GM19452 (cell line): ENCODE results near the gene SSTR3.
"Not testable (repeated sequence)": the region's sequence is repeated elsewhere in the genome, so short reads cannot be mapped to it uniquely, and the experiment has no call there.

ENCODE experiments used
- ATAC-seq: cut with Tn5 transposase; IDR thresholded peaks from one replicate; pipeline ENCODE4 v1.9.1; 2021; ENCODE audit not compliant: unreplicated experiment

SSTR3 gene

GRCh38 chr22:37211075-37211865 lies 1.0 kb downstream of the SSTR3 start:
- no peak for ATAC-seq

DNA sequence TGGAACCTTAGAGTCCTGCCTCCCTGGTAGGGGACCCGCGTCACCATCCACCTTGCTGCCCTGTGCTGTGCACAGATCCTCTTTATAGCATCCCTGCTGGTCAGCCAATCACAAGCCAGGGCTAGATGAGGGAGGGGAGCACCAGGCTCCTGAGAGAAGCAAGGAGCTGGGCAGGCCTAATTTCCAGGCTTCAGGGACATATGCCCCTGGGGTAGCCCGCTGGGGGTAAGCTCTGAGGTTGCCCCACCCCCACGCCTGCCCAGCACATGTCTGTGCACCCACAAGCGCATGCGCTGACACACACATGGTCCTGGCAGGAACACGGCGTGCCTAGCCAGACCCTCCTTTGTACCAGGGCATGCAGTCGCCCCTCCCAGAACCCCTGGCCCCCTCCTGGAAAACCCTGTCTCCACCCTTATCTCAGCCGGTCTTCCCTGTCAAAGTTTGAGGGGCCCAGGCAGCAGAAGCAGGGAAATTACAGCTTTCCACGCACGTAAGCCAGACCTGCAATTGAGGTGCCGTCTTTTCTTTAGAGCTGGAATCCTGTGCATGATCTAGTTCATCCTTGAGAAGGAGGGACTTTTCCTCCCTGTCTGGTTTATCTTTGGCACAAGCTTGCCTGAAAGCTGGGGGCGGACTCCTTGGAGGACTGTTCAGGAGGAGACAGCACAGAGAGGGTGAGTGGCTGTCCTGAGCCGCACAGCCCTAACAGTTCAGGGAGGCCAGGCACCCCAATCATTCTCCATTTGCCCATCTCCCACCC lies 2.1 kb downstream of the SSTR3 start:
- no peak for ATAC-seq

DNA sequence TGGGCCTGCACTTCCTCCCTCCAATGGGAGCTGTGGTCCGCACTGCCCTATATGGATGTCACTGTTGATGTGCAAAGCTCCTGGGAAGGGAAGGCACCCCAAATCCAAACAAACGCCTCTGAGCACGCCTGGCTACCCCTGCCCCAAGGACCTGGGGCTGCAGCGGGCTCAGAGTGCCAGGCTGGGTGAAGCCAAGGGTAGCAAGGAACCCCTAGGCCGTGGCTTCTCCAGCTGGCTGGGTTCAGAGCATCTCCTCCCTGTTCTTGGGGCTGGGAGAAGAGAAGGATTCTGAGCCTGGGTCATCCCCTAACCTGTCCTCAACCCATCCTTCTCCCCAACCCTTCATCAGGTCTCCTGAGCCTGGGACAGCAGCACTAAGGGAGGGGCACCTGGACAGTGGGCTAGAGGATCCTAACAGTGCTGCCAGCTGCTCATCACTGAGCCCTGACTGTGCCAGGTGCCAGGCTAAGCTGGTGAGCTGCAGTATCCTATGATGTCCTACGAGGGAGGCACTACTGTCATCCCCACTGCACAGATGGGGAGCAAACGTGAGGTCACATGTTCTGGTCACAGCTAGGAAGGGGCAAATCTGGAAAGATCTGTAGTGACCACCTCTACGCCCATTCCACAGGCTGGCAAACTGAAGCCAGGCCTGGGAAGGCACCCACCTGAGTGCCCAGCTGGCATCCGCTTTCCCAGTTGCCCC lies 3.0 kb downstream of the SSTR3 start:
- ATAC-seq: no peak

DNA sequence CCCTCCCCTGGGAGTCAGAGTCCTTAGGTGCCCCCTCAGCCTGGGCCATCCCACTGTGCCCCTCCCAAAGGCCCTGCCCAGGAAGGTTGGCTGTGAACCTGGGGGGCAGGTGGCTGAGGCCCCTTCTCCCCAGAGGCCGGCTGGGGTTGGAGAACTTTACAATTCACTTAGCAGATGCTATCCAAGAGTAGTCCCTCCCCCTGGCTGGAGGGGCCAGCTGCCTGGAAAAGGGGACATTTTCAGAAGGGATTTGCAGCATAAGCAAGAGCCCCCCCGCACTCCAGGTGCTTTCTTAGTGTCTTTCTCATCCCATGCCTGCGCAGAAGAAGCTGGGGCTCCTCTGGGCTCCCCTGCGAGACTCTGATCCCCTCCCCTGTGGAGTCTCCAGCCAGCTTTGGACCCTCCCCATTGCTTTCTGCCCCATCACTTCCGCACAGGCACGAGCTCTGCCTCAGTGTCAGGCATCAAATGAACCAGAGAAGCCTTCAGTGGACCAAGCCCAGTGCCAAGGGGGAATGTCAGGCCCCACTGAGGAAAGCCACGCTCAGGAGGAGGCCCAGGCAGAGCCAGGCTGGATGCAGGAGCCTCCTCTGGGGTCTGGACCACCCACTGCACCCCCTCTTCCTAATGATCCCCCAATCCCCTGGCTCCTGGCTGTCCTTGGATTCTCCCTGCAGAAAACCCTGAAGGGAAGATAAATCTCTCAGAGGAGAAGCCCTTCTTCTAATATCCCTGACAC lies 3.7 kb downstream of the SSTR3 start:
- no peak for ATAC-seq

DNA sequence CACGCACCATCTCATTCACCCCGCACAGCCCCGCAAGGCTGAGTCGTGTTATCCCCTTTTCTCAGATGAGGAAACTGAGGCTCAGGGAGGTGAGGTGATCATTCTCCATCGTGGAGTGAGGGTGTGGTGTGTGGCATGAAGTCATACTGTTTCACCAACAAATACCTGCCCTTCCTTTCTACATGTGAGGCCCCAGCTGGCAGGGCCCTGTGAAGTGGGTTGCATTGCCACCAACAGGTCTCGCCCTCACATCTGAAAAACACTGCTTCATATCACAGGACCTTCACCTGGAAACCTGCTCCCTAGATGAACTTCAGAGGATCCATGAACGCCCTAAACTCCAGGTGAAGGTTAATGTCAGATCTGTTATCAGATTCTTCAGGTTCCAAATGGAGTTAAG lies 4.3 kb downstream of the SSTR3 start:
- no peak for ATAC-seq

- no peak for ATAC-seq
Observed at GRCh38 chr22:37206841-37207821, 5.1 kb downstream of the SSTR3 start.

DNA sequence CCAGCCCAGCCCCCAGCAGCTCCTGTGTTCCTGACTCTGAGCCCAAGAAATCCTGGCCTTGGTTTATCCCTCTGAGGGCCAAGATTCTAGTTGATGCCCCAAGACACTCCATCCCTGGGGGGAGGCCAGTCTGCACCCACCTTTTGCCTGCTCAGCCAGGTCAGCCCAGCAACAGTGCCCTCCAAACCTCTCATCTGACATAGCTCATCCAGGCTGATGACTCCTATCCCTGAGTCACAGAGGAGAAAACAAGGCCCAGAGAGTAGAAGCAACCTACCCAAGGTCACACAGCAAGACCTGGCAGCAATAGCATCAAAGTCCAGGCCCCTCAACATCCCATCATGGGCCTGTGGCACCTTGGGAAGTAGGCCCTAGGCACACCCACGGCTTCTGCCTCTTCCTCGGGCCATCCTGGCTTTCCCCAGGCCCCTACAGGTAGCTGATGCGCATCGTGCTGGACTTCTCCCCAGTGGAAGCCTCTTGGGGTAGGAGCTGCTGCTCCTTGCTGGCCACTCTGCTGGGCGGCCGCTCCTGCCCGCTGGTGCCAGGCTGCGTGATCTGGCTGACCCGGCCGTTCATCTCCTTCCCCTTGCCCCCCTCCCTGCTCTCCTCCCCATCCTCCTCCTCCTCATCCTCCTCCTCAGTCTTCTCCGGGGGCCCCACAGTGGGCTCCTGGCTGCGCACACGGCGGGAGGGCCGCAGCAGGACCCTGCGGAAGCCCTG lies 6.0 kb downstream of the SSTR3 start:
- ATAC-seq: no peak

GRCh38 chr22:37205046-37205445 lies 7.2 kb downstream of the SSTR3 start:
- ATAC-seq: no peak

DNA sequence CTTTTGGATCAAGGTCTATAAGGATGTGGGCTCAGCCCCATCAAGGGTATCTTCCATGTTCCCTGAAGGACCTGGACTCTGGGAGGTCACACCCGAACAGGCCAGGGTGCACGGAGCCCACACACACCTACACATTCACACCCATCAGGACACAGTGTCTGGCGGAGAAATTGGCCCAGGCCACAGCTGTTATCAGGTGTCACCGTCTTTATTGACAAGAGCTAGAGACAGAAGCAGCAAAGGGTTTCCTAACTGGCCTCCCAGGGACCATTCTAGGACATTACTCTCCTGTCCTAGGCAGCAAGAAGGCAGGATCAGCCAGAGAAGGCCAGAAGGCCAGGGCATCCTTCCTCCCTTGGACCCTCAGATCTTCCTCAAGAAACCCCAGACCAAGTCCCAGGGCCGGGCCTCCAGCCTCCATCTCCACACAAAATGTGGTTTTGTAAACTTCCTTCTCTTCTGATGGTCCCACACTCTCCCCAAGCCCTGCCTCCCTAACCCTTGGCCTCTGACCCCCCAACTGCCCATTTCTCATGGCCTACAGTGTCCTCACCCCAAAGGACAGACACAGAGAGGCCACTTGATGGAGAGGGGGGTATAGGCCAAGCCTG lies 8.1 kb downstream of the SSTR3 start:
- ATAC-seq: no peak

DNA sequence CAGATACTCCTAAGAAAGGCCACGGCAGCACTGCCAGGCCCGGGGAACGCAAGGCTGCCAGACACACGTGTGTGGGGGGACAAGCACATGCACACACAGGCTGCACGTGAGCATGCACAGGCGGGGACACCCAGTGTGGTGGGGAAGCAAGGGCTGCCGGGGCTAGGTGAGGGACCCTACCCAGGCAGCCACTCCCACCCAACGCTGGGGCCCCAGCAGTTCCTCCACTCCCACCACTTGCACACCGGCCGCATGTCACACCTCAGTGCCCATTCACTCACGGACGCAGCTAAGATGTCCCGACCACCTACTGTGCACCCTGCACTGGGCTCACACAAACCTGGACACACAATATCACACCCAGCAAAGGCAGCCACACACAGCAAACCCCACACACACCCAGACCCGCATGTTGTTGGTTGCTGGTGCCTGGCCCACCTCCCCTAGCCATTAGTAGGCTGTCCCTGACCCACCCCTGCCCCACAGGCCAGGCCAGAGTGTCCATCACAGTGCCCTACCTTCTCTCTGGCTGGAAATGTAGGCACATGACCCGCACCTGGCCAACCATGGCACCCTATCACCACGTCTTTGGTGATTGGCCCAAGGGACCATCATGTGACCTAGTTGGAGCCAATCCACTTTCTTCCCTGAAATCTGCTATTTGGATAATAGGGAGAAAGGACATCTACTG lies 8.8 kb downstream of the SSTR3 start:
- ATAC-seq: no peak

DNA sequence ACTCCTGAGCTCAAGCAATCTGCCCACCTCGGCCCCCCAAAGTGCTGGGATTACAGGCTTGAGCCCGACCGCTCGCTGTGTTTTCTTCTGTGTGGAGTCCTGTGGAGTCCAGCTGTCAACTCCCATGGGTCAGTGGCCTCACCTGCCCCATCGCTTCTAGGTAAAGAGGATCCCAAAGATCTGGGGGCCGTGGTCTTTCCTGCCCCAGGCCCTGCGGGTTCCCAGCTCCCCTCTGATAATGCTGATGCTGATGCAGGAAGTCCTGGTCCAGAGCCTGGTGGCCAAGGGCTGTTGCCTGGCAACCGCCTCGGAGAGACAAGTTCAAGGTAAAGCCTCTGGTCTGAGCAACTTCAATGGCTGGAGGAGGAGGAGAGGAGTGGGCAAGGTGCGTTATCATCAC lies 9.6 kb downstream of the SSTR3 start:
- no peak for ATAC-seq

GRCh38 chr22:37202001-37202555 lies 10.2 kb downstream of the SSTR3 start:
- ATAC-seq: no peak

GRCh38 chr22:37201443-37201820 lies 10.8 kb downstream of the SSTR3 start:
- not testable (repeated sequence) for ATAC-seq

- ATAC-seq: no peak
Observed at GRCh38 chr22:37199760-37200108, 12.5 kb downstream of the SSTR3 start.

DNA sequence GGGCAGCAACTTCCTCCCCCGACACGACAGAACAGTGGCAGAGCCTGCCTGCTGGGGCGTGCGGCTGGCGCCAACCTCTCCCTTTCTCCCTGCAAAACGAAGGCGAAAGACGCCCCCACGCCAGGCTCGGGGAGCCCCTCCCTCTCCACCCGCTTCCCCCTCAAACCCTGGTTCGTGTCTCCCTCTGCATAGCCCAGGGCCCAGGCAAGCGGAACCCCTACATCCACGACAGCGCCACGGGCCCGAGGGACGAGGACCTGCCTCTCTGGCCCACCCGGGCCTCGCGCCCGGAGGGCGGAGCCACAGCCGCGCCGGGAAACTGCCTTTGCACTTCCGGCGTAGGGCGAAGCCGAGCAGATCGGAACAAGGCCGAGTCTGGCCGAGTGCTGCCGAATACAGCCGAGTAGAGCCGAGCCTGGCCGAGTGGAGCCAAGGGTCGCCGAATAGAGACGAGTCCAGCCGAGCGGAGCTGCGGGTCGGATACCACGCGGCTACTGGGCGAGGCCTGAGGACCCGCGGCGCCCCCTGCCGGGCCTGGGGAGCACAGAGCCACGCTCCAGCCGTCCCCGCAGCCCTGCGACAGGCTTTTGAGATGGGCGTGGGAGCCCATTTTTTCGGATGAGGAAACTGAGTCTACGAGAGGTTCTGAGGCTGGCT lies 13.0 kb downstream of the SSTR3 start:
- peak; percentile 92 for ATAC-seq

DNA sequence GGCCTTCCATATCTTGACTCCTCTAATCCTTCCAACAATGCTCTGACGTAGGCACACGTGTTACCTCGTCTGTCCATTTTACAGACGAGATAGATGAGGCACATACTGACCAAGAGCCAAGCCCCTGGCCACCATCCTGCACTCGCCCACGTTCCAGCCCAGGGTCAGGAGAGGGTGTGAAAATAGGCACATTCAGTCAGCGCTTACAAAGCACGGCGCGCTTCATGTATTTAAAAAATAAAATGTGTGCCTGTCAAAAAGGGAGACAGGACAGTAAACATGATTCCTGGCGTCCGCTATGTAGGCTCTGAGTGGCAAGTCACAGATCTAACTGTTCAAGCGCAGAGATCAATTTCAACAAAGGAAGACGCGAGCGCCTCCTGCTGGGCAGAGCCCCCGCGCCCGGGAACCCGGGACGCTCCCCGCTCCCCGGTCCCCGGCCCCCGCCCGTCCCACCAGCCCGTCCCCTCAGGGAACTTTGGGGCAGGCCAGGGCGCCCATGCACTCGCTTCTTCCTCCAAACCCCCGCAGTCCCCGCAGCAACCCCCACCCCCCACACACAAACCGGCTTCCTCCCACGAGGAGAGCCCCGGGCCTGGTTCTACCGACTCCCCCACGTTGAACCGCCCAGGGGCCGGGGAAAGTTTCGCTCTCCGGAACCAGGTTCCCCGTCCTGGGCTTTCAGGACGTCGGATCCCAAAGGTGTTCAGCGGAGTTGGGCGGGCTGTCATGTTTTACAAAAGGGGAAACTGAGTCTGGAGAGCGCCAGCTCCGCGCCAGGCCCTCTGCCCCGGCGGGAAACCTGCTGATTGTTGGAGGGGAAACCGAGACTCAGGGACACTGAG lies 13.8 kb downstream of the SSTR3 start:
- ATAC-seq: no peak
